ENCODE measurements around the gene CRYBA2.

DNA sequence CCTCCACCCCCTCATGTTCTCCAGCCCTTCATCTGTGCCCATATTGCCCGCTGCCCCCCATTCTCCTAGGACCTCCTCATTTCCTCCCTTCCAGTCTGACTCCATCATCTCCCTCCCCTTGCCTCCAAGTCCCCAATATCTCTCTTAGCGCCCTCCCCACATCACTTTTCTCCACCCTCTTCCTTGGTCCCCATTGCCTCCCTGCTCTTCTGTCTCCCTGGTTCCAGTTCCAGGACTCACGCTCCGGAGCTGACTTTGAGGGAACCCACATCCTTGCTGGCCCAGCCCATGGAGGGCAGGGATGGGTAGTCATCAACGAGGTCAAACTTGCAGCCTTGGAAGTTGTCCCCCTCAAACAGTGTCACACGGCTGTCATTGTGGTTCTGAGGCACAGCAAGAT, 2.6 kb downstream of the CRYBA2 start:
- TF ChIP-seq, protein P1, sequence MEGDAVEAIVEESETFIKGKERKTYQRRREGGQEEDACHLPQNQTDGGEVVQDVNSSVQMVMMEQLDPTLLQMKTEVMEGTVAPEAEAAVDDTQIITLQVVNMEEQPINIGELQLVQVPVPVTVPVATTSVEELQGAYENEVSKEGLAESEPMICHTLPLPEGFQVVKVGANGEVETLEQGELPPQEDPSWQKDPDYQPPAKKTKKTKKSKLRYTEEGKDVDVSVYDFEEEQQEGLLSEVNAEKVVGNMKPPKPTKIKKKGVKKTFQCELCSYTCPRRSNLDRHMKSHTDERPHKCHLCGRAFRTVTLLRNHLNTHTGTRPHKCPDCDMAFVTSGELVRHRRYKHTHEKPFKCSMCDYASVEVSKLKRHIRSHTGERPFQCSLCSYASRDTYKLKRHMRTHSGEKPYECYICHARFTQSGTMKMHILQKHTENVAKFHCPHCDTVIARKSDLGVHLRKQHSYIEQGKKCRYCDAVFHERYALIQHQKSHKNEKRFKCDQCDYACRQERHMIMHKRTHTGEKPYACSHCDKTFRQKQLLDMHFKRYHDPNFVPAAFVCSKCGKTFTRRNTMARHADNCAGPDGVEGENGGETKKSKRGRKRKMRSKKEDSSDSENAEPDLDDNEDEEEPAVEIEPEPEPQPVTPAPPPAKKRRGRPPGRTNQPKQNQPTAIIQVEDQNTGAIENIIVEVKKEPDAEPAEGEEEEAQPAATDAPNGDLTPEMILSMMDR (IDR thresholded peaks at IDR 0.05), result no peak
- no peak for TF ChIP-seq POLR2A (IDR thresholded peaks at IDR 0.05)
